Measurements from ENCODE around the gene KIF15.

GRCh38 chr3:44865272-44866035 lies 103.9 kb downstream of the KIF15 start:
- TF ChIP-seq GATA2 (IDR thresholded peaks at IDR 0.05; ENCODE audit: low read depth, low read length) (no peak), GATA3 (IDR thresholded peaks at IDR 0.05; ENCODE audit: low read depth, low read length) (no peak)

Data from SH-SY5Y (cell line).